Stimulated activated CD8-positive, alpha-beta memory T cell treated with anti-CD3 and anti-CD28 coated beads, Interleukin-7, amount 100 ng/mL, for 24 hours (primary cell): ENCODE data around the gene APOBEC3F.
"Not testable (repeated sequence)": the region's sequence is repeated elsewhere in the genome, so short reads cannot be mapped to it uniquely, and the experiment has no call there.

ENCODE experiments used
- DNase-seq: peaks from one replicate; pipeline ENCODE4 v3.0.0-alpha.2; 2020; ENCODE audit warnings: low read depth

APOBEC3F gene

GRCh38 chr22:39040538-39041296, at the start of gene APOBEC3F:
Gene APOBEC3F, plus strand, starts transcription at chr22:39040864. Its CDS starts 97 bp downstream, at chr22:39040961.
- not testable (repeated sequence) for DNase-seq

GRCh38 chr22:38992871-38993371, 47.7 kb upstream of the APOBEC3F start:
- DNase-seq: not testable (repeated sequence)

DNA sequence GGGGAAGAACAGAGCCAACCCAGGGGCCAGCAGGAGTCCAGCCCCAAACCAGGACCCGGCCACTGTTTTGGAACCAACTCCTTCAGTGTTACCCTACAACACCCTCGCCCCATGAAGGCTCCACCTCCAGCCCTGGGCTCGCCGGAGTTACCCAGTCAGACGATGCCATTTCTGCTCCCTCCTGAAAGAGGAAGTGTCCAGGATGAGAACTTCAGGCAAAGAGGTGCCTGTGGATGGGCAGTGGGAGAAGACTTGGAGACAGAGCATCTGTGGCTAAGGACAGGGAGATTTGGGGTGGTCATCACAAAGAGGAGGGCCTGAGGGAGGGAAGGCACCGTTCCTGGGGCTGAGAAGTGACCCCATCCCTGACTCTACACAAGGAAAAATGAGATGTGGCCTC, 44.6 kb upstream of the APOBEC3F start:
- DNase-seq: no peak

GRCh38 chr22:38997518-38997917, 43.1 kb upstream of the APOBEC3F start:
- no peak for DNase-seq

GRCh38 chr22:39003165-39003638, 37.5 kb upstream of the APOBEC3F start:
- peak; percentile 49 for DNase-seq

DNA sequence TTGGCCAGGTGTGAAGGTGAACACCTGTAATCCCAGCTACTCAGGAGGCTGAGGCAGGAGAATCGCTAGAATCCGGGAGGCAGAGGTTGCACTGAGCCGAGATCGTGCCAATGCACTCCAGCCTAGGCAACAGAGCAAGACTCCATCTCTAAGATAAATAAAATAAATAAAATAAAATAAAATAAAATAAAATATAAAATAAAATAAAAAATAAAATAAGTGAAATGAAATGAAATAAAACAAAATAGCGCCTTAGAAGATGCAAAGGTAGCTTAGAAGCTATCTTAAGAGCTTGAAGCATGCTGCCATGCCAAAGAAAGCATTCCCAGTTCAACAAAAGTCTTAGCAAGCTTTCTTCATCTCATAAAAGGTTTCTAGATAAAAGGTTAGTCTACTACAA, 33.5 kb upstream of the APOBEC3F start:
- no peak for DNase-seq

DNA sequence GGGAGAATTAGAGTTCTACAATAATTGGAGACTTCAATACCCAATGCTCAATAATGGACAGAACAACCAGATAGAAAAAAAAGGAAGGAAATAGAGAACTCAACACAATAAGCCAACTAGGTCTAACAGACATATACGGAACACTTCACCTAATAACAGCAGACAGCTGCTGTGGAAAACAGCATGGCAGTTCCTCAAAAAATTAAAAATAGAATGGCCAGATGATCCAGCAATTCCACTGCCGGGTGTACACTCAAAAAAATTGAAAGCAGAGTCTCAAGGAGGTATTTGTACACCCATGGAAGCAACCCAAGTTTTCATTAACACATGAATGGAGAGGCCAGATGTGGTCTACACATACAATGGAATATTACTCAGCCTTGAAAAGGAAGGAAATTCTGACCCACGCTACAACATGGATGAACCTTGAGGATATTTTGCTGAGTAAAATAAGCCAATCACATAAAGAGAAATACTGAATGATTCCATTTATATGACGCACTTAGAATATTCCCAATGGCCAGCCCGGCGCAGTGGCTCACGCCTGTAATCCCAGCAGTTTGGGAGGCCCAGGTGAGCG, 32.3 kb upstream of the APOBEC3F start:
- DNase-seq: not testable (repeated sequence)

DNA sequence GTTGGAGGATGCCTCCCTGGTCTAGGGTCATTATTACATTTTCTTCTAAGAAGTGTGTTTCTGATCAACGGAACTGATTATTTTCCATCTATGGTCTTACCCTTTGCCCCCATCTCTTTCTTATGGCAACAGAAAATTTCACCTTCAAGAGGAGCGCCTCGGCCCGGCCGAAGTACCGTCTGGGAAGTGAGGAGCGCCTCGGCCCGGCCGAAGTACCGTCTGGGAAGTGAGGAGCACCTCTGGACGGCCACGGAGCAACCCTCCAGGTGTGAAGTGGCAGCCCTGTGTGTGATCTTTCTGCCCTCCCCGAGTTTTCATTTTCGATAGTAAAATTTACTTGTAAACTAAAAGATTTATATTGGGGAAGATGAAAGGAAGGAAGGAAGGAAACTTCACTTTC, 29.7 kb upstream of the APOBEC3F start:
- DNase-seq: no peak

- no peak for DNase-seq
These were observed 27.8 kb upstream of the APOBEC3F start for GRCh38 chr22:39012533-39013511.

DNA sequence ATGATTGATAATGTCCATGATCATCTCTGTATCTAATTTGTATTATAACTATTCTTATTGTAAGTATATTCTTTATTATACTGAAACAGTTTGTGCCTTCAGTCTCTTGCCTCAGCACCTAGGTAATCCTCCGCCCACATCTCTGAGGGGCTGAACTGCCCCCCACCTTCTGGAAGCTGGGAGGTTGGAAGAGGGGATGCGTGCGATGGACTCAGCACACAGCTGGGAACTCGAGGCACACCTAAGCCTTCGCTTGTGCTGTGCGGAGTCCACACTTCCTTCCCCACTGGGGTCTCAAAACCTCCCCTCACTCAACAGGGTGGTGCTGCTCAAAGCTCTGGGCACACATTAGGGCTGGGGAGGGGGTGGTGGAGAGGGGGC, 27.1 kb upstream of the APOBEC3F start:
- not testable (repeated sequence) for DNase-seq

GRCh38 chr22:39013942-39014722, 26.5 kb upstream of the APOBEC3F start, which contains the start of gene APOBEC3C:
Gene APOBEC3C, plus strand, starts transcription at chr22:39014257. Its CDS starts 106 bp downstream, at chr22:39014363.
- DNase-seq: peak; percentile 48

DNA sequence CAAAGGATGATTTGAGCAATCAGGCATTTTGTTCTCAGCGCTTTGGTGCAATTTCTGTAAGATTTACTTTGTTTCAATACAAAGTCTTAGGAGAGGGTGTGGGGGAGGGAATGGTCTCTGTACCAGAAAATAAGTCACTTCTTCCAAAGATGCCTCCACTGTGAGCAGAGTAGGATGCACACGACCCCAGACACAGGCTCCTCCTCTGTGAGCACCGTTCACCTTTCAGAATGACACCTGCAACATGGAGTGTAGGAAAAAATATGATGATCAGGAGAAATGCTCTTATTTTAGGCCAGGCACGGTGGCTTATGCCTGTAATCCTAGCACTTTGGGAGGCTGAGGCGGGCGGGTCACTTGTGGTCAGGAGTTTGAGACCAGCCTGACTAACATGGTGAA, 25.9 kb upstream of the APOBEC3F start:
- DNase-seq: not testable (repeated sequence)

DNA sequence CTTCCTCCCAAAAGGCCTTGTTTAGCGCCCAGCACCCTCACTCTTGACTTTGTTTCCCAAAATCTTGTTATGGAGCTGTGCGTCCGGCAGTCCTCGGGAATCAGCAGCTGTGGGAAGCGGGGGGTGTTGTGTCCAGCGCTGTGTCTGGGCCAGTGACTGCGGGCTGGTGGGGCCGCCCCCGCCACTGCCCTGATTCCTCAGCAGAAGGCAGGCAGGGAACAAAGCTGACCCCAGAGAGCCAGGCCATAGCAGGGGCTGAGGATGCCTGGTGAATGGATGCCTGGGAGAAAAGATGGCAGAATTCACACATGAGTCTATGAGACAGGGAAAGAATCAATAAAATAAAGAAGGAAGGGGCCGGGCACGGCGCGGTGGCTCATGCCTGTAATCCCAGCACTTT, 24.1 kb upstream of the APOBEC3F start:
- no peak for DNase-seq

GRCh38 chr22:39017596-39018365, 22.9 kb upstream of the APOBEC3F start:
- no peak for DNase-seq

GRCh38 chr22:39020021-39020651, 20.5 kb upstream of the APOBEC3F start:
- DNase-seq: not testable (repeated sequence)

GRCh38 chr22:39021552-39022250, 19.0 kb upstream of the APOBEC3F start:
- DNase-seq: no peak

- no peak for DNase-seq
These were observed 15.9 kb upstream of the APOBEC3F start for GRCh38 chr22:39024519-39025308.

DNA sequence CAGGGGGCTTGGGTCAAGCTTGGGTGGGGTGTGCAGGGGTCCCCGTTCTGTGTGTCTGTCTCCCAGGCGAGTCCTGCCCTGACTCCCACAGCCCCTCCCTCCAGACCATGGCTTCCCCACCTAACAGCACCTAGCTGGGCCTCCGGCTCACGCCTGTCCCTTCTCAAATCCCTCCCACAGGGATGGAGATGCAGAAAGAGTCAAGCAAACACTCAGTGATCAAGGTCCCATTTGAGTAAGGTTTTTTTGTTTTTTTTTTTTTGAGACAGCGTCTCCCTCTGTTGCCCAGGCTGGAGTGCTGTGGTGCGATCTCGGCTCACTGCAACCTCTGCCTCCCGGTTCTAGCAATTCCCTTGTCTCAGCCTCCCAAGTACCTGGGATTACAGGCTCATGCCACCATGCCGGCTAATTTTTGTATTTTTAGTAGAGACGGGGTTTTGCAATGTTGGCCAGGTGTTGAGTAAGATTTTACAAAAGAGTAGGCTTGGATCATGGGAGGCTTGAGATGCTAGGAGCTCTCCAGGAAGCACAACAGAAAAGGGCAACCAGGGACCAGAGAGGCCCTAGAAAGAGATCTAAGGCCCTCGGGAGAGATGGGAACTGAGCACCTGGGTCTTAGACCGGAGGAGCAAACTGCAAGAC, 14.0 kb upstream of the APOBEC3F start:
- no peak for DNase-seq
